Activated B cell treated with CpG ODN at 0.5 μM for 24 hours (primary cell): ENCODE measurements around the gene LIG3. TPM values are rescaled to one million over a fixed set of nuclear protein-coding genes. Genes with fewer than 3 reads are reported as not detected.
"Not testable (repeated sequence)": the region's sequence is repeated elsewhere in the genome, so short reads cannot be mapped to it uniquely, and the experiment has no call there.

Source experiments
- ATAC-seq: fragments of 200-7000 bp; cut with Tn5 transposase; one replicate; pipeline ENCODE4 v1.10.0; 2021; ENCODE audit warnings: low read depth, mild to moderate bottlenecking, moderate library complexity
- CTCF ChIA-PET: fragments of 350-600 bp; sonication (Branson Sonifier 250); formaldehyde crosslinking; loops from one replicate; lab custom pipeline; 2021; ENCODE audit warnings: antibody characterized with exemption; lab: Charles Lee
- POLR2A ChIA-PET: fragments of 350-600 bp; sonication (Branson Sonifier 250); formaldehyde crosslinking; loops from one replicate; lab custom pipeline; 2021; ENCODE audit warnings: antibody characterized with exemption; lab: Charles Lee
- DNase-seq: peaks from one replicate; pipeline ENCODE4 v3.0.0; 2022
- H3K27ac Mint-ChIP-seq: one replicate; pipeline ENCODE4 v1.8.0; 2020; ENCODE audit warnings: mixed read lengths
- H3K27me3 Mint-ChIP-seq: one replicate; pipeline ENCODE4 v1.8.0; 2021; ENCODE audit warnings: mixed read lengths
- H3K36me3 Mint-ChIP-seq: one replicate; pipeline ENCODE4 v1.8.0; 2021; ENCODE audit warnings: low read depth, mixed read lengths
- H3K4me1 Mint-ChIP-seq: one replicate; pipeline ENCODE4 v1.8.0; 2021; ENCODE audit warnings: mixed read lengths
- H3K4me3 Mint-ChIP-seq: one replicate; pipeline ENCODE4 v1.8.0; 2020; ENCODE audit warnings: mild to moderate bottlenecking, mixed read lengths
- H3K9me3 Mint-ChIP-seq: one replicate; pipeline ENCODE4 v1.8.0; 2020; ENCODE audit warnings: mixed read lengths
- intact Hi-C: fragments of 100-400 bp; cut with micrococcal nuclease; formaldehyde crosslinking; loops from one replicate; pipeline ENCODE4 v1.15.1; 2024
- total RNA-seq: library from RNA; stranded (reverse); gene quantifications from 2 replicates; pipeline ENCODE4 v1.2.3, GENCODE V29; 2022
- TF ChIP-seq, protein P1 (sequence below): fragments of 200-600 bp; IDR thresholded peaks from one replicate; pipeline ENCODE4 v1.8.0; 2022; ENCODE audit warnings: antibody characterized with exemption, mild to moderate bottlenecking

LIG3 gene
- total RNA-seq, result 42.4 and 45.8 TPM in 2 replicates

DNA sequence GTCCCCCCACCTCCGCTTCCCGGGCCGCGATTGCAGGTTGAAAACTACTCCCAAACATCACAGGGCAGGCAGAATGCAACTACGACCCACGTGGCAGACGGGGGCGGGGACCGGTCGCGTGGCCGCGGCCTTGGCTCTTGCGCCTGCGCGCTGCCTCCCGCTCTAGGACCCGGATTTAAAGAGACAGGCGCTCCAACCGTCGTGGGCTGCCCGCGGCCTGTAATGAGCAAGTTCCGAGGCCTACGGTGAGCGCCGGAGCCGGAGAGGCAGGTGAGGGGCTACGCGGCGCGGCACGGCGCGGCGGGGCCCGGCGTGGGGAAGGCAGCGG is at the start of gene LIG3:
TSS of gene LIG3 (plus strand) at position 160 of the 328 bp plus-strand sequence. CDS start 2,494 bp downstream, outside the sequence.
- ATAC-seq (peak; percentile 70), DNase-seq (peak; percentile 94)
- intact Hi-C loops, result loop anchor here (1.0 to 5.0 kb wide), 6 partner anchors 19 to 607 kb away; partner anchors contain the start of genes AP2B1, CCT6B, RAD51D and RFFL
- Mint-ChIP-seq H3K36me3 (peaks cover 21% of the 10 kb centered on the region), H3K4me1 (peaks cover 30% of the 10 kb centered on the region), H3K9me3 (no peaks in the 10 kb centered on the region), H3K27me3 (no peaks in the 10 kb centered on the region), H3K27ac (peak within 1 kb of the TSS; percentile 96), H3K4me3 (peak within 1 kb of the TSS; percentile 95)
- ChIA-PET CTCF (interaction anchor here (1.1 to 2.0 kb wide), 3 partner anchors 16 to 139 kb away, joined by 3 to 8 read pairs (median 7); partner anchors contain the start of gene RAD51D), POLR2A (interaction anchor here (1.0 to 2.3 kb wide), 11 partner anchors 12 to 598 kb away, joined by 3 to 25 read pairs (median 6); partner anchors contain the start of genes CCT6B, PEX12, RFFL and ZNF830)
- TF ChIP-seq, protein P1, sequence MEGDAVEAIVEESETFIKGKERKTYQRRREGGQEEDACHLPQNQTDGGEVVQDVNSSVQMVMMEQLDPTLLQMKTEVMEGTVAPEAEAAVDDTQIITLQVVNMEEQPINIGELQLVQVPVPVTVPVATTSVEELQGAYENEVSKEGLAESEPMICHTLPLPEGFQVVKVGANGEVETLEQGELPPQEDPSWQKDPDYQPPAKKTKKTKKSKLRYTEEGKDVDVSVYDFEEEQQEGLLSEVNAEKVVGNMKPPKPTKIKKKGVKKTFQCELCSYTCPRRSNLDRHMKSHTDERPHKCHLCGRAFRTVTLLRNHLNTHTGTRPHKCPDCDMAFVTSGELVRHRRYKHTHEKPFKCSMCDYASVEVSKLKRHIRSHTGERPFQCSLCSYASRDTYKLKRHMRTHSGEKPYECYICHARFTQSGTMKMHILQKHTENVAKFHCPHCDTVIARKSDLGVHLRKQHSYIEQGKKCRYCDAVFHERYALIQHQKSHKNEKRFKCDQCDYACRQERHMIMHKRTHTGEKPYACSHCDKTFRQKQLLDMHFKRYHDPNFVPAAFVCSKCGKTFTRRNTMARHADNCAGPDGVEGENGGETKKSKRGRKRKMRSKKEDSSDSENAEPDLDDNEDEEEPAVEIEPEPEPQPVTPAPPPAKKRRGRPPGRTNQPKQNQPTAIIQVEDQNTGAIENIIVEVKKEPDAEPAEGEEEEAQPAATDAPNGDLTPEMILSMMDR, result no peak

DNA sequence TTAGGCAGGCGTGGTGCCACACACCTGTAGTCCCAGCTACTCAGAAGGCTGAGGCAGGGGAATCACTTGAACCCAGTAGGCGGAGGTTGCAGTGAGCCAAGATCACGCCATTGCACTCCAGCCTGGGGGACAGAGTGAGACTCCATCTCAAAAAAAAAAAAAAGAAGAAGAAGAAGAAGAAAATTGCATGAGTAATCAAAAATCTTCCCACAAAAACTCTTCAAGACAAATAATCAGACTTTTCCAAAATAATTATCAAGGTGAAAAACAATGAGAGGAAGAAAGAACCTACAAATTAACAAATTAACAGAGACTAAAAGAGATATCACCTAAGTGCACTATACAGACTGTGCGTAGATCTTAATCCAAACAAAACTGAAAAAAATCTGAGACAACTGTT is 29.5 kb upstream of the LIG3 start:
- intact Hi-C loops, H3K4me1 Mint-ChIP-seq, ATAC-seq, DNase-seq, CTCF ChIA-PET, H3K4me3 Mint-ChIP-seq, H3K36me3 Mint-ChIP-seq, POLR2A ChIA-PET, H3K27ac Mint-ChIP-seq, H3K27me3 Mint-ChIP-seq, H3K9me3 Mint-ChIP-seq: not testable (repeated sequence)

DNA sequence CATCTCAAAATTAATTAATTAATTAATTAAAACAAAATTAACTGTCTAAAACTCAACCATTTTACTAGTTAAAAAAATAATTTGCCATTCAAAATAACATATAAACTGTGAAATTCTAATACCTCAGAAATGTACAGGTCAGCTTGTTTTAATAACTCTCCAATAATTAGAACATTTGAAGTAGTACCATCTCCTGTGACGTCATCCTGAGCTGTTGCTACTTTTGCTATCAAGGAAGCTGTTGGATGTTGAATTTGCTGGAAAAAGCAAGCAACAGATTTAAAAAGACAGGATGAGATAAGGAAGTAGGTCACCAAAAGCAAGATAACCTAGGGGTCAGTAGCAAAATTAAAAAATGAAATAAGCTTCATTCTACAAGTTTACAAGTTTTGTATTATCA is 21.9 kb upstream of the LIG3 start:
- CTCF ChIA-PET, result no interaction called here
- DNase-seq (no peak), ATAC-seq (no peak)
- Mint-ChIP-seq H3K27ac (no peak overlapping the region), H3K4me3 (no peak overlapping the region), H3K36me3 (peaks cover 18% of the 10 kb centered on the region), H3K27me3 (peaks cover 11% of the 10 kb centered on the region), H3K9me3 (peaks cover 2% of the 10 kb centered on the region), H3K4me1 (peaks cover 24% of the 10 kb centered on the region)
- TF ChIP-seq, protein P1, result no peak
- POLR2A ChIA-PET, result interaction anchor here (1.7 kb wide), 1 partner anchor 22 kb away, joined by 4 read pairs; the partner anchor contains the start of gene LIG3
- intact Hi-C loops, result no loop called here

DNA sequence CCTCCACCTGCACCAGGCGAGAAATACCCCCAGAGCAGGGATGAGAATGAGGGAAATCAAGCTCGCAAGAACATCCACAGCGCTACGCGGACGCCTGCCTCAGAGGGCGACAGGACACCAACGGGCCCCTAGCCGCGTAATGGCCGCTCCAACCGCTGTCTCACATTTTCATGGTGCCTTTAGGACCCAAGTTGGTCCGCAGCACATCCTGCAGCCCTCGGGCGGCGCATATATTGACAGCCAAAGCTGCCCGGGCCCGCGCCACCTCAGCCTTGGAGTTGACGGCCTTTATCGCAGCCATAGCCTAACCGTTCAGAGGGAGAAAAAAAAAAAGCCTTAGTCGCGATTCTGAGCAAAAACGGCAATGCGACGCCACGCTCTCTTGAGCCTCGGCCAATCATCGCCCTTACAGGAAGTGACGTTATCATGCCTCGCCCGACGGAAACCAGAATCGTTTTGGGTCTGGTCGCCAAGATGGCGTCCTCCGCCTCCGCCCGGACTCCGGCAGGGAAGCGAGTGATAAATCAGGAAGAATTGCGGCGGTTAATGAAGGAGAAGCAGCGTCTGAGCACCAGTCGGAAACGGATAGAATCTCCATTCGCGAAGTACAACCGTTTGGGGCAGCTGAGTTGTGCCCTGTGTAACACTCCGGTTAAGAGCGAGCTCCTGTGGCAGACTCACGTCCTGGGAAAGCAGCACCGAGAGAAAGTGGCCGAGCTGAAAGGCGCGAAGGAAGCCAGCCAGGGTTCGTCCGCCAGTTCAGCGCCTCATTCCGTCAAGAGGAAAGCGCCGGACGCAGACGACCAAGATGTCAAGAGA is 19.0 kb upstream of the LIG3 start, which contains the start of the genes CCT6B and ZNF830:
TSS of gene CCT6B (minus strand) at position 368 of the 819 bp plus-strand sequence. CDS start at position 301, 67 bp downstream.
TSS of gene ZNF830 (plus strand) at position 448 of the 819 bp plus-strand sequence. CDS start at position 475, 27 bp downstream.
- TF ChIP-seq, protein P1, result no peak
- DNase-seq (peak; percentile 81), ATAC-seq (peak; percentile 94)
- H3K9me3 Mint-ChIP-seq, result peaks cover 2% of the 10 kb centered on the region
- peak within 1 kb of the TSS; percentile 100 for H3K4me3 Mint-ChIP-seq
- peaks cover 44% of the 10 kb centered on the region for H3K36me3 Mint-ChIP-seq
- H3K27ac Mint-ChIP-seq, result peak within 1 kb of the TSS; percentile 99
- ChIA-PET POLR2A (interaction anchor here (0.6 to 2.1 kb wide), 9 partner anchors 17 to 617 kb away, joined by 3 to 25 read pairs (median 3); partner anchors contain the start of genes FNDC8, LIG3 and PEX12), CTCF (interaction anchor here (0.9 kb wide), 1 partner anchor 159 kb away, joined by 3 read pairs; no protein-coding TSS in a partner anchor)
- H3K27me3 Mint-ChIP-seq, result peaks cover 8% of the 10 kb centered on the region
- H3K4me1 Mint-ChIP-seq, result peaks cover 24% of the 10 kb centered on the region
- intact Hi-C loops, result loop anchor here (1.0 kb wide), 2 partner anchors 19 to 128 kb away; partner anchors contain the start of gene LIG3

DNA sequence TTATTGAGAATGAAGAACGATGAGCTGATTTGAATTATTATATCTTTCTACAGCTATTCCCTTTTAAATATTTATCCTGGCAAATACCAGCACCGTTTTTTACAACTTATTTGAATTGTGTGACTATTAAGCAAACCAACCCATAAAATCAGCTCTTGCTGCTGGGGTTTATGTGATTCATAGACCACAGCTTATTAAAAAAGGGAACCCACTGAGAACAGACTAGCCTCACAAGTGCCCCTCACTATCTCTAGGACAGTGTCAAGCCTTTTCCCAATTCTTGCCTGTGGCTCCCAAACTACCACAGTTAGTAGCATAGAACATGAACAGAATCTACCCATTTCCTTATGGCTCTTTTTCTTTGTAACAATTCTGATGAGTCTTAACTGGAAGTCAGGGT is 6.1 kb upstream of the LIG3 start:
- peaks cover 2% of the 10 kb centered on the region for H3K36me3 Mint-ChIP-seq
- DNase-seq, result no peak
- TF ChIP-seq, protein P1, result no peak
- POLR2A ChIA-PET, result no interaction called here
- H3K4me3 Mint-ChIP-seq, result no peak overlapping the region
- no peaks in the 10 kb centered on the region for H3K27me3 Mint-ChIP-seq
- H3K4me1 Mint-ChIP-seq, result peaks cover 2% of the 10 kb centered on the region
- intact Hi-C loops, result no loop called here
- CTCF ChIA-PET, result interaction anchor here (1.0 kb wide), 1 partner anchor 168 kb away, joined by 3 read pairs; the partner anchor contains the start of gene NLE1
- H3K27ac Mint-ChIP-seq, result no peak overlapping the region
- ATAC-seq, result no peak
- no peaks in the 10 kb centered on the region for H3K9me3 Mint-ChIP-seq
